ENCODE measurements around the gene SFXN2.

SFXN2 gene

GRCh38 chr10:102781090-102781920 is 66.9 kb downstream of the SFXN2 start:
- CTCF ChIA-PET: no interaction called here
- no peak for DNase-seq (ENCODE audit: extremely low spot score)
- TF ChIP-seq SP1 (IDR thresholded peaks at IDR 0.05) (no peak), FOXK2 (IDR thresholded peaks at IDR 0.05) (no peak), L3MBTL2 (conservative IDR thresholded peaks at IDR 0.05) (no peak), ZNF384 (IDR thresholded peaks at IDR 0.05) (no peak), NFRKB (IDR thresholded peaks at IDR 0.05) (no peak), SUZ12 (IDR thresholded peaks at IDR 0.05) (no peak), PKNOX1 (IDR thresholded peaks at IDR 0.05) (no peak), TARDBP (IDR thresholded peaks at IDR 0.05) (no peak), FOXA1 (IDR thresholded peaks at IDR 0.05) (no peak), LEF1 (IDR thresholded peaks at IDR 0.05; ENCODE audit: borderline replicate concordance) (no peak), FOXM1 (IDR thresholded peaks at IDR 0.05; ENCODE audit: borderline replicate concordance) (no peak), HDGF (IDR thresholded peaks at IDR 0.05; ENCODE audit: borderline replicate concordance) (no peak), ELF4 (IDR thresholded peaks at IDR 0.05) (no peak), ARNT (IDR thresholded peaks at IDR 0.05) (no peak)
- POLR2A ChIA-PET: no interaction called here

GRCh38 chr10:102781921-102782557 is 67.6 kb downstream of the SFXN2 start:
- ChIA-PET POLR2A (no interaction called here), CTCF (no interaction called here)
- no peak for DNase-seq (ENCODE audit: extremely low spot score)
- TF ChIP-seq SUZ12 (IDR thresholded peaks at IDR 0.05): no peak
- no peak for TF ChIP-seq PKNOX1 (IDR thresholded peaks at IDR 0.05)
- TF ChIP-seq BHLHE40 (IDR thresholded peaks at IDR 0.05; ENCODE audit: borderline replicate concordance): no peak
- no peak for TF ChIP-seq ARNT (IDR thresholded peaks at IDR 0.05)
- TF ChIP-seq ZNF384 (IDR thresholded peaks at IDR 0.05): no peak

GRCh38 chr10:102782673-102783551 is 68.5 kb downstream of the SFXN2 start:
- ChIA-PET CTCF (no interaction called here), POLR2A (no interaction called here)
- no peak for DNase-seq (ENCODE audit: extremely low spot score)
- TF ChIP-seq LEF1 (IDR thresholded peaks at IDR 0.05; ENCODE audit: borderline replicate concordance): no peak
- TF ChIP-seq ELF4 (IDR thresholded peaks at IDR 0.05): no peak
- no peak for TF ChIP-seq ZNF384 (IDR thresholded peaks at IDR 0.05)
- TF ChIP-seq ARNT (IDR thresholded peaks at IDR 0.05): no peak
- TF ChIP-seq NFRKB (IDR thresholded peaks at IDR 0.05): no peak
- TF ChIP-seq HDGF (IDR thresholded peaks at IDR 0.05; ENCODE audit: borderline replicate concordance): no peak
- TF ChIP-seq FOXK2 (IDR thresholded peaks at IDR 0.05): no peak
- TF ChIP-seq SP1 (IDR thresholded peaks at IDR 0.05): no peak
- no peak for TF ChIP-seq BHLHE40 (IDR thresholded peaks at IDR 0.05; ENCODE audit: borderline replicate concordance)
- no peak for TF ChIP-seq TARDBP (IDR thresholded peaks at IDR 0.05)
- no peak for TF ChIP-seq FOXM1 (IDR thresholded peaks at IDR 0.05; ENCODE audit: borderline replicate concordance)
- no peak for TF ChIP-seq L3MBTL2 (conservative IDR thresholded peaks at IDR 0.05)
- no peak for TF ChIP-seq CTBP1 (IDR thresholded peaks at IDR 0.05; ENCODE audit: borderline replicate concordance)

GRCh38 chr10:102783568-102783967 is 69.1 kb downstream of the SFXN2 start:
- ChIA-PET CTCF (no interaction called here), POLR2A (no interaction called here)

GRCh38 chr10:102785818-102786217 is 71.4 kb downstream of the SFXN2 start:
- no peak for DNase-seq (ENCODE audit: extremely low spot score)
- CTCF ChIA-PET: no interaction called here
- TF ChIP-seq SUZ12 (IDR thresholded peaks at IDR 0.05) (no peak), LEF1 (IDR thresholded peaks at IDR 0.05; ENCODE audit: borderline replicate concordance) (no peak)
- POLR2A ChIA-PET: no interaction called here

More at GRCh38 chr10:102783568-102783967, 69.1 kb downstream of the SFXN2 start:
- no peak for DNase-seq (ENCODE audit: extremely low spot score)
- TF ChIP-seq ARNT (IDR thresholded peaks at IDR 0.05) (no peak), FOXA1 (IDR thresholded peaks at IDR 0.05) (no peak), ZNF384 (IDR thresholded peaks at IDR 0.05) (no peak), ELF4 (IDR thresholded peaks at IDR 0.05) (no peak), BHLHE40 (IDR thresholded peaks at IDR 0.05; ENCODE audit: borderline replicate concordance) (no peak), SUZ12 (IDR thresholded peaks at IDR 0.05) (no peak)

- ChIA-PET CTCF (no interaction called here), POLR2A (no interaction called here)
- TF ChIP-seq PKNOX1 (IDR thresholded peaks at IDR 0.05) (0 out of 2 replicates have a peak, but pooled peaks have one; percentile 8), HDGF (IDR thresholded peaks at IDR 0.05; ENCODE audit: borderline replicate concordance) (no peak), ELF4 (IDR thresholded peaks at IDR 0.05) (no peak), CTBP1 (IDR thresholded peaks at IDR 0.05; ENCODE audit: borderline replicate concordance) (peak; percentile 14; the same call in 1 of the 2 replicates), SP1 (IDR thresholded peaks at IDR 0.05) (no peak)
- DNase-seq (ENCODE audit: extremely low spot score): no peak
Observed at GRCh38 chr10:102791754-102792395, 77.4 kb downstream of the SFXN2 start.

Data from HEK293T (cell line).